Ecto neural progenitor cell (in vitro differentiated cells): ENCODE results near the gene PRKCQ.

Source experiments
- DNase-seq: peaks from one replicate; pipeline ENCODE4 v3.0.0-alpha.2; 2018; ENCODE audit warnings: low spot score

The PRKCQ gene

GRCh38 chr10:6522230-6522629, 57.8 kb downstream of the PRKCQ start:
- no peak for DNase-seq

- no peak for DNase-seq
These were observed 59.9 kb downstream of the PRKCQ start for GRCh38 chr10:6520138-6520537.

DNA sequence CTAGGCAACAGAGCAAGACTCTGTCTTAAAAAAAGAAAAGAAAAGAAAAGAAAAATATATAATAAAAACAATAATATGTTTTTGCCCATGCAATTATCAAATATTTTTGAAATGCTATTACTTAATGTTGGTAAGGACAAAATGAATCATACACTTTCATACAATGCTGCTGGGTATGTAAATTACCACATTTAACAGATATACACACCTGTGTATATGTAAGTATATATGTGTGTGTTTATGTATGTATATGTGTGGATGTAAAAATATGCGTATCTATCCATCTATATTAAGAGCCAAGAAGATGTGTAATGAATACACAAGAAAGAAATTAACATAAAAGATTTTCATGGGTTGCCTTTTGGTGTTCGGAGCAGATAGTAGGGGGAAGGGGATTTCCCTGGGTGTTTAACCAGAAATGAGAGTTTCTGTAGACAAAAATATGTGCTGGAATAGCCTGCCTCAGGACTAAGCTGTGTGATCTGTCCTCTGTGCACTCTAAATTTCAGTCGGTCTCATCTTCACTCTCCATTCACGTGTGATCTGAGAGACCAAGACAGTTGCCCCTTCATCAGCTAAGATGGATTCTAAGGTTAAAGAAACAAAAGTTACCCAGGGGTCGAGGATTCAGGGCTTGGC, 61.2 kb downstream of the PRKCQ start:
- DNase-seq = no peak

- DNase-seq = no peak
These were observed 63.2 kb downstream of the PRKCQ start for GRCh38 chr10:6516929-6517284.

DNA sequence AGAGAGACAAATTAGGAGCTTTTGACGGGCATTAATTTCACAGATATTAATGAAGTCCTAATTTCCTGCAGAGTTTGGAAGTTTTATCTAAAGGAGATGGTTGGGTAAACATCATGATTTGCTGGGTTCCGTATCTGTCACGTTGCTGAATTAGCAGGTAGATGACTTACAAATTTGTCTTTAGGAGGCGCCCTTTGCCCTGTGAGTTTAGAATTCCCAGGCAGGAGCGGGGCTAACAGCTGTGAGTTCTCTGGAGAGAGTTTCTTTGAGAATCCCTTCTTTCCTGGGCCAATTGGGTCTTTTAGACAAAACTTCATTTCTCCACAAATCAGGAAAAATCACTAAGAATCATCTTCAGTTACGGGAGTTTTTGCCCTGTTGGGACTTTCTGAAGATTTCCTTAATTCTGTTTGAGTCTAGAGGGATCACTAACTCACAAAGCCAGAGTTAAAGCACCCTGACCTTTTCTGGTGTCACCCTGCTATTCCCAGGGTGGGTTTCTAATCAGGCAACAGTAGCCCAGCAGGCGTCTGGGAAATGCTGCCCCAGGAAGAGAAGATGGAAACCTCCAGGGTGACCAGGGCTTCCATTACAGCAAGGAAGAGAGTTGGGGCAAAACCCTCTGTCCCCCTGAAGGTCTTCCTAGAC, 63.7 kb downstream of the PRKCQ start:
- no peak for DNase-seq

DNA sequence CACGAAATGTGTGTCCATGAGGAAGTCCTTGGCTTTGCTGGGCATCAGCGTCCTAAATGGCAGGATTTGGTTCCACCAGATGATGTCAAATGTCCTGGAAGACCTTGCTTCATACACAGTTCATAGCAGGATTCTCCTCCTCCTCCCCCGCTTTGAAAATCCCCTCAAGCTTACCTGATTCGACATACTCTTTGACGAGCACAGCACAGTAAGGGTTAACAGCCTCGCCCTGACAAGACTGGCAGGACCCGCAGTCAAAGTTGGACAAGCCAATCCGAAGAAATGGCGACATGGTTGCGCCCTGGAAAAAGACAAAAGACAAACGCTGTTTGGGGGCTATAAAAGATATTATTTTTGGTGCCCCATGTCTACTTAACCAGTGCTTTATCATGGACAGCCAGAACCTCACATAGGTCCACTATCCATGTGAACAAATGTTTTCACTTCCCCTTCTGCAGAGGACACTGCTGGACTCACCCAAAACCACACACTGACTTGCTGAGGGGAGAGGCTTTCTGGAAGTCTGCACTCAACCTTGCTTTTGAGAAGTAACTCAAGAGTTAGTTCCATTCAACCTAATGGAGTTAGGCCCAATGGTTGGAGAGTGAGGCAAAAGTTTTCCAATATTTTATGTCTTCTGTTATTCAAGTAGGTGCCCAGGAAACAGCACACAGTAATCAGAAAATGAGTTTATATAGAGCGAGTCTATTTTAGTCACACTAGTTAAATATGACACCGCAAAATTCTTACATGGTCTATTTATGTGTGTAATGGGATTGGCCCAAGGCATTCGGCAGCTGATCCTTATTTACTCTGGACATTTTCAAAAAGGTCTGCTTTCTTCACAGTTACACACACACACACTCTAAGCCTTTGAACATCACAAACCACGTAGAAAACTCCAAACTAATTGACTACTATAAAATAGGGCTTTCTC, 65.0 kb downstream of the PRKCQ start:
- DNase-seq = no peak

GRCh38 chr10:6514180-6514579, 65.9 kb downstream of the PRKCQ start:
- no peak for DNase-seq

- DNase-seq = no peak
These were observed 66.6 kb downstream of the PRKCQ start for GRCh38 chr10:6513476-6513875.

DNA sequence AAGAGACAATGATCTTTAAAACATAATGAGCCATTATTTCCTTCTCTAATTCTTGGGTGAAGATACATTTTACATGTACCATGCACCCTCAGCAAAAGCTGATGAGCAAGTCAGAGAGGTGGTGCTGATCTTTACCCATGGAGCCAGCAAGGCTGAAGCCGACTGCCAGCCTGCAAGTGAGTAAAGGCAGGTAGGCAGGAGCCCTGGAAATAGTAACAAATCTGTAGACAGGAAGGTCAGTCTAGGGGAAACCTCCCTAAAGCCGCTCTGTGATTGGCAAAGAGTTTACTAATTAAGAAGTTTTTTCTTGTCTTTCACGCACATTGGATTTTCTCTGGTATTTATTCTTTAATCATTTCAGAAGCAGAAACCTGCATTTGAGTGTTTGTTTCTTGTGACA, 67.9 kb downstream of the PRKCQ start:
- DNase-seq = no peak

DNA sequence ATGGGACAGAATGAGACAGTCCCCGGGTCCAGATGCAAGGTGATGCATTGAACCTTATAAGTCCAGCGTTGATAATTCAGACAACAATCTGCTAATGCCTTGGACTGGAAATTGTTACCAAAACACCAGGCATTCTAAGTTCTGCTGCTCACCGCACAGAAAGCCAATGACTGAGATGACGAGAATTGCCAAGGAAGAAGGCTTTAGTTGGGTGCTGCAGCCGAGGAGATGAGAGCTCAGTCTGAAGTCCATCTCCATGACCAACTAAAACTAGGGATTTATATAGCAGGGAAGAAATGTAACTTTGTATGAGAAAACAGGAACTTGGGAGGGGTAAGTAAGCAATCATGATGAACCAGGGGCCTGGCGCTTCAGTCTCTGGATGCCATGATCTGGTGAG, 68.7 kb downstream of the PRKCQ start:
- no peak for DNase-seq

GRCh38 chr10:6507311-6507710, 72.8 kb downstream of the PRKCQ start:
- DNase-seq = no peak

- no peak for DNase-seq
These were observed 74.8 kb downstream of the PRKCQ start for GRCh38 chr10:6505300-6505699.

DNA sequence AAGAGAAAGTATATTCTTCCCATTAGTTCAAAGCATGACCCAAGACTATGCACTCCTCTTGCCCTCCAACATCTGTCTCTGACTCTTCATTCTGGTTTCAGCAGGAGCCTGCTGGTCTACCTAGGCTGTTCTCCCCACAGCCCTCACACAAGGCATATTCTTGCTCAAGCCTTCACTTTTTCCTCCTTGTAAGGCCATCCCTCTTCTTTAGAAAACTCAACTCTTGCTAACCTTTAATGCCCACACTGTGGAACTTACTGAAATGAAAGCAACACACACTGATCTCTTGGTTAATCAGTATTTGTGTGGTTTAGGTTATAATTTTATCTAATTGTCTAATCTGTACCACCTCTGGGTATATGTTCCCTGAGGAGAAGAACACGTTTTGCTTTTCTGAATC, 75.8 kb downstream of the PRKCQ start:
- DNase-seq = no peak

GRCh38 chr10:6503171-6503570, 76.9 kb downstream of the PRKCQ start:
- DNase-seq = no peak

GRCh38 chr10:6501931-6502330, 78.1 kb downstream of the PRKCQ start:
- DNase-seq = no peak

DNA sequence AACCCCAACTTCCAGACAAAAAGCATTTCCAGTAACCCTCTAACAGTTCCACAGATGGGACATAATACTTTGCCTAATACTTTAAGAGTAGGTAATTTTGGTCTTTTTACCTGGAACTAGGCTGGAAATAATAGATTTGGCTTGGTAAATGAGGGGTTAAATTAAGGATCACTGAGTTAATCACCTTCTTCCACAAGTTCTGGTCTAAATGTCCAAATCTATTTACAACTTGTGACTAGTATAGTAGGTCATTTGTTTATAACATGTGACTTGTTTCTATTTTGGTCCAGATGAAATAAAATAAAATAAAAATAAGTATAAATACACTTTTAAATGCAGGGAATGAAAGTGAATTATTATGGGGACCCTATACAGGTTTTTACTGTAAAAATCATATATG, 80.1 kb downstream of the PRKCQ start:
- DNase-seq = no peak

DNA sequence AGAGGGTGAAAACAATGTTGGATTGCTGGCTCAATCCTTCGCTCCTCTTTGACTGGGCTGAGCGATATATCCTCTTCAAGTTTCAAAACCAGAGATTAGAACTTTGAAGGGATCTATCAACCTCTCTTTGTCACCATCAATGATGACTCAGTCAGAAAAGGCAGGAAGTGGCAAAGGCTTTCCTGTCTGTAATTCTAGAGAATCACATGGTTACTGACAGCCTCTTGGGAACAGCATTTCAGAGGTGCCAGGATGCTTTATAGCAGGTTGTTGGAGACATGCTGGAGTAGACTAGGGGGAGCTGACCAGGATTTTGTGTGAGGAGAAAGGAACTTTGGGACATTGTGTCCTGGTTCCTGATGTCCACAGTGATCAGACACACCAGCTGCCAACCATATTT, 81.3 kb downstream of the PRKCQ start:
- DNase-seq = no peak

DNA sequence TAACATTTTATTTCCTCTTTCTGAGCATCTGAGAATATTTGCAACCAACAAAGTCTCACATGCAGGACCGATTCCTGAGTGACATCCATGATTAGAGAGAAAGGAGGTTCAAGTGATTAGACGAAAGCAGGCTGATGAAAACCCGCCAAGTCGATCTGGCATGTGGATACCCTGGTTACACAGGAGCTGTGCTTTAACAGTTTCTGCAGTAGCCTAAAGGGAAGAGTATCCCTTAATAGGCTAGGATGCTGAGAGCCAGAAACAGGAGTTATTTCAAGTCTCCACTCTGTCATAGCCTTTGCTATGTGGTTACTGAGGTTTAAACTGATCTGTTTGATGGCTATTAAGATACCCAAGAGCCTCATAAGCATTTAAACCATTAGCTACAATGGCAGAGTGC, 82.5 kb downstream of the PRKCQ start:
- DNase-seq = no peak

- no peak for DNase-seq
These were observed 85.0 kb downstream of the PRKCQ start for GRCh38 chr10:6494936-6495592.

DNA sequence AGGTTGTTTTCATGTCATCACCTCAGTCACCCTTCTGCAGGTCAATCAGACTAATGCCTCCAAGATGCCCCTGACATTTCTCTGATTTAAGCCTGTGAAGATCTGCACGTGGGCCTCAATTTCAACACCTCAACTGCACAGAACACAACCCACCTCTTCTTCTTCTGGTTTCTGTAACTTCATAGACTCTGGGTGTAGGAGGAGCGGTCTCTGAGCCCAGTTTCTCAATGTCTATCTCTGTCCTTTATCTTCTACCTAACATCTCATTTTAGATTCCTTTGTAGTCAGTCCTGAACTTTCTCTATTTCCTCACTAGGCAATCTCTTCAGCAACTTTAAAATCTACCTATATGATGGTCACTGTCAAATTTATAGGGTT, 85.6 kb downstream of the PRKCQ start:
- no peak for DNase-seq

DNA sequence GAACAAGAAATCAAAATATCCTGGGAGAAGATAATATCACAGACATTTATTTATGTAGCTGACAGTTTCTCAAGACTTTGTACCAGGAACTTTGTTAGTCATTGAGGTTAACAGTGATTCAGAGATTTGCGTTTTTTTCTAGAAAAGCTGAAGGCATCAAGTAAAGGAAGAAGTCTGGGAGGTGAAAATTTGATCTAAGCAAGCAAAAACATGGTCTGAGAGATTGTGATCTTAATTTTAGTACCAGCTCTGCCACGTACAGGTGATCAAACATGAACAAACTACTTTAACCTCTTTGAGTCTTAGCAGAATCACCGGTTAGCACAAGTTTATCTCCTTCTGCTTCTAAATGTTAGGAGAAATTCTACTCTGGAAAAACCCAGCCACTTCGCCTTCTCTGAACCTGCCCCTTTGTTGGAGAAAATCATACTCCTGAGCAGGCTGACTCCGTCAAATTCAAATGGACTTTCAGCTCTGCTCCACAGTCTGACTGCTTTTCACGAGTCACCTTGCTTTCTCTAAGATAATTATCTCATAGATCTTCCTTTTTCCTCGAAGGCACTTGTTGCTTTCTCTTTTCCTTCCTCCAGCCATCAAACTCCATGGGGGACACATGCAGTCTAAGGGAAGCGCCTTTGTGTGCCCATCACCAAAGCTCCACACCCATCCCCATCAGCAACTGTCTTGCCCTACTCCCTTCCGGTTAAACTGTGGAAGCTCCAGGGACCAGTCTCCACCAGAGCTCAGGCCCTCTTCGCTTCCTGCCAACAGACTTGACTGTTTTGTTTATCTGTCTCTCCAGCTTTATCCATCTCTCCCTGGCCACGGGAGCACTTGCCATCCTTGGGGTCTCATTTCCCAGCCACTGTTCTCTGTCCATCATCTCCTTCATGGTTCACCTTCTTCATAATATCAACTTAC, 86.3 kb downstream of the PRKCQ start:
- DNase-seq = no peak

GRCh38 chr10:6492896-6493295, 87.2 kb downstream of the PRKCQ start:
- DNase-seq = no peak
